Astrocyte (in vitro differentiated cells and primary cell): Measurements from ENCODE around the gene HMG20A.

ENCODE experiments used
- CTCF ChIP-seq: IDR thresholded peaks from 2 replicates; pipeline ENCODE4 v1.5.1; 2011; ENCODE audit warnings: low read depth, mild to moderate bottlenecking, inconsistent platforms, low read length, moderate library complexity; ENCODE audit not compliant: insufficient read depth
- EZH2 ChIP-seq: IDR thresholded peaks from 2 replicates; pipeline ENCODE4 v1.6.1; 2012; ENCODE audit warnings: mild to moderate bottlenecking, low read length, inconsistent platforms; ENCODE audit not compliant: insufficient read depth

DNA sequence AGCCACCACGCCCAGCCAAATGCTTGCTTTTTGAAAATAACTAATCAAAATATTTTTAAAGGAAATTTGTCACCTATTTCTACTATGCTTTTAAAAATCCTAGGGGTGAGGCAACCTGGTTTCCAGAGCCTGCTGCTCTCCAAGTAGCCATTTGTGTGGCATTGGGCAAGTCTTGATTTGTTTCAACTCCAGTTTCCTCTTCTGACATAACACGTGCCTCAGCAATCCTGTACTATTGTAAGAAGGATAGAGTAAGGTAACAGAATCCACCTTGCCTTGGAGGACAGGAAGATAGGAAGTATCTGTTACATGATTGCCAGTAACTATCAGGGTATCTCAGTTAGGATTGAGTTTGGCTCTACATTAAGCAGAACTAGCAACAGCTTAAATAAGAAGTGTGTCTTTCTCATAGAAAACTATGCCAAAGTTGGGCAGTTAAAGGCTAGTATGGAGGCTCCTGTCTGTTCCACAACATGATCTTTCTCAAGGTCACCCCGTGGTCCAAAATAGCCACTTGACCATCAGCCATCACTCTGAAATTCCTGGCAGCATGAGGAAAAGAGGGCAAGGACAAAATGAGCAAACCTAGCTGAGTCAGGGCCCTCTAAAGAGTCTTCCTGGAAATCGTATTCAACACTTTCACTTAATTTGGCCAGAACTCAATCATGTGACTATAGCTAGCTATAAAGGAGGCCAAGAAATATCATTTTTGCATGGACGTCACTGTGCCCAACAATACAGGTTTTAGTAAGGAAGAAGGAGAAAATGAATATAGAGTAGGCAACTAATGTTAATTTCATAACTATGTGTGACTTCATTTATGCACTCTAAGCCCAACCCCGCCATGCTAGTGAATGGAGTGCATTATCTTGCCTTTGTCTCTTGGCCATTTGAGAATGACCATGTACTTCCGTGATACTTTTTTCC lies 66.1 kb downstream of the HMG20A start:
- TF ChIP-seq CTCF, result no peak
- TF ChIP-seq EZH2, result no peak
